ENCODE results near the gene UQCRC2.

DNA sequence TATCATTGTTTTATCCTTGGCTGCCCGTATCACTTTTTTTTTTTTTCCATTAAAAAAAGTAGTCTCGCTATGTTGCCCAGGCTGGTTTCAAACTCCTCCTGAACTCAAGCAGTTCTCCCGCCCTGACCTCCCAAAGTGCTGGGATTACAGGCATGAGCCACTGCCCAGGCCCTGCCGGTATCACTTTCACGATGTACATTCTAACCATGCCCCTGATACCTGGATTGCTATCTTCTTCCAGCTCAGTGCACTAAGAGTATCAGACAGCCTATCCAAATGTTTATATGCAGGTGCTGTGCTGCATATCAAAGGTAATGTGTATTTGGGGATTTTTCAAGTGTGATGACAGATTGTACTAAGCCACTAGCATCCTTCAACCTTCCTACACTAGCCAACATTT lies 69.0 kb downstream of the UQCRC2 start:
- TF ChIP-seq POLR2A (IDR thresholded peaks at IDR 0.05) (no peak), POLR2AphosphoS5 (IDR thresholded peaks at IDR 0.05) (no peak), EP300 (IDR thresholded peaks at IDR 0.05) (no peak)
- TF ChIP-seq, protein P1, sequence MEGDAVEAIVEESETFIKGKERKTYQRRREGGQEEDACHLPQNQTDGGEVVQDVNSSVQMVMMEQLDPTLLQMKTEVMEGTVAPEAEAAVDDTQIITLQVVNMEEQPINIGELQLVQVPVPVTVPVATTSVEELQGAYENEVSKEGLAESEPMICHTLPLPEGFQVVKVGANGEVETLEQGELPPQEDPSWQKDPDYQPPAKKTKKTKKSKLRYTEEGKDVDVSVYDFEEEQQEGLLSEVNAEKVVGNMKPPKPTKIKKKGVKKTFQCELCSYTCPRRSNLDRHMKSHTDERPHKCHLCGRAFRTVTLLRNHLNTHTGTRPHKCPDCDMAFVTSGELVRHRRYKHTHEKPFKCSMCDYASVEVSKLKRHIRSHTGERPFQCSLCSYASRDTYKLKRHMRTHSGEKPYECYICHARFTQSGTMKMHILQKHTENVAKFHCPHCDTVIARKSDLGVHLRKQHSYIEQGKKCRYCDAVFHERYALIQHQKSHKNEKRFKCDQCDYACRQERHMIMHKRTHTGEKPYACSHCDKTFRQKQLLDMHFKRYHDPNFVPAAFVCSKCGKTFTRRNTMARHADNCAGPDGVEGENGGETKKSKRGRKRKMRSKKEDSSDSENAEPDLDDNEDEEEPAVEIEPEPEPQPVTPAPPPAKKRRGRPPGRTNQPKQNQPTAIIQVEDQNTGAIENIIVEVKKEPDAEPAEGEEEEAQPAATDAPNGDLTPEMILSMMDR (IDR thresholded peaks at IDR 0.05) = no peak
